Activated T-helper 2 cell treated with anti-CD3 and anti-CD28 coated beads, Interferon-gamma antibody, Interleukin-2, Interleukin-4, amounts not matched to agents 10 μg/mL and 5 μg/mL and 100 μg/mL, durations not matched to agents 14 hours and 24 hours and 36 hours (primary cell): ENCODE results near the gene MR1. TPM values are rescaled to one million over a fixed set of nuclear protein-coding genes. Genes with fewer than 3 reads are reported as not detected.
"Not testable (repeated sequence)": the region's sequence is repeated elsewhere in the genome, so short reads cannot be mapped to it uniquely, and the experiment has no call there.

Source experiments
- DNase-seq: peaks from one replicate; pipeline ENCODE4 v3.0.0; 2021; ENCODE audit warnings: low spot score
- H3K27ac Mint-ChIP-seq: one replicate; pipeline ENCODE4 v1.8.0; 2021; ENCODE audit warnings: mixed read lengths
- H3K27me3 Mint-ChIP-seq: one replicate; pipeline ENCODE4 v1.8.0; 2021; ENCODE audit warnings: low read depth, mixed read lengths
- H3K36me3 Mint-ChIP-seq: one replicate; pipeline ENCODE4 v1.8.0; 2021; ENCODE audit warnings: low read depth, mixed read lengths
- H3K4me1 Mint-ChIP-seq: one replicate; pipeline ENCODE4 v1.8.0; 2021; ENCODE audit warnings: low read depth, mixed read lengths
- H3K4me3 Mint-ChIP-seq: one replicate; pipeline ENCODE4 v1.8.0; 2021; ENCODE audit warnings: low read depth, mild to moderate bottlenecking, moderate library complexity, mixed read lengths
- H3K9me3 Mint-ChIP-seq: one replicate; pipeline ENCODE4 v1.8.0; 2021; ENCODE audit warnings: mixed read lengths
- intact Hi-C: fragments of 100-400 bp; cut with micrococcal nuclease; formaldehyde crosslinking; loops from one replicate; pipeline ENCODE4 v1.15.1; 2023
- total RNA-seq: library from RNA; stranded (reverse); gene quantifications from 2 replicates; pipeline ENCODE4 v1.2.3, GENCODE V29; 2022

The MR1 gene
- total RNA-seq, 1 donor from 2014 or later = 13.8 TPM

GRCh38 chr1:181036107-181036836 lies 2.5 kb downstream of the MR1 start:
- DNase-seq = no peak
- intact Hi-C loops = loop anchor here (10.0 kb wide), 1 partner anchor 151 kb away; no protein-coding TSS in a partner anchor
- no peaks in the 10 kb centered on the region for H3K9me3 Mint-ChIP-seq
- H3K27me3 Mint-ChIP-seq = no peaks in the 10 kb centered on the region
- H3K4me1 Mint-ChIP-seq = peaks cover 63% of the 10 kb centered on the region
- no peak overlapping the region for H3K27ac Mint-ChIP-seq
- peaks cover 29% of the 10 kb centered on the region for H3K36me3 Mint-ChIP-seq
- H3K4me3 Mint-ChIP-seq = peak overlapping the region; percentile 11

- intact Hi-C loops = loop anchor here (10.0 kb wide), 1 partner anchor 153 kb away; no protein-coding TSS in a partner anchor
- Mint-ChIP-seq H3K27me3 (no peaks in the 10 kb centered on the region), H3K9me3 (no peaks in the 10 kb centered on the region), H3K4me1 (peaks cover 68% of the 10 kb centered on the region), H3K27ac (no peak overlapping the region), H3K36me3 (peaks cover 29% of the 10 kb centered on the region), H3K4me3 (no peak overlapping the region)
- no peak for DNase-seq
Observed at GRCh38 chr1:181037386-181037785, 3.6 kb downstream of the MR1 start.

- no peak overlapping the region for H3K27ac Mint-ChIP-seq
- peaks cover 26% of the 10 kb centered on the region for H3K36me3 Mint-ChIP-seq
- H3K4me3 Mint-ChIP-seq = no peak overlapping the region
- H3K9me3 Mint-ChIP-seq = no peaks in the 10 kb centered on the region
- intact Hi-C loops = loop anchor here (1.0 to 10.0 kb wide), 4 partner anchors 18 to 154 kb away; no protein-coding TSS in a partner anchor
- peaks cover 65% of the 10 kb centered on the region for H3K4me1 Mint-ChIP-seq
- peak; percentile 56 for DNase-seq
- no peaks in the 10 kb centered on the region for H3K27me3 Mint-ChIP-seq
Observed at GRCh38 chr1:181038399-181038873, 4.7 kb downstream of the MR1 start.

- no peak overlapping the region for H3K27ac Mint-ChIP-seq
- H3K36me3 Mint-ChIP-seq = peaks cover 32% of the 10 kb centered on the region
- no peaks in the 10 kb centered on the region for H3K9me3 Mint-ChIP-seq
- no peaks in the 10 kb centered on the region for H3K27me3 Mint-ChIP-seq
- H3K4me1 Mint-ChIP-seq = peaks cover 68% of the 10 kb centered on the region
- DNase-seq = no peak
- intact Hi-C loops = no loop called here
- H3K4me3 Mint-ChIP-seq = no peak overlapping the region
Observed at GRCh38 chr1:181040284-181040865, 6.6 kb downstream of the MR1 start.

GRCh38 chr1:181043025-181043888 lies 9.5 kb downstream of the MR1 start:
- no peak for DNase-seq
- peaks cover 32% of the 10 kb centered on the region for H3K36me3 Mint-ChIP-seq
- no peaks in the 10 kb centered on the region for H3K9me3 Mint-ChIP-seq
- intact Hi-C loops = no loop called here
- no peak overlapping the region for H3K4me3 Mint-ChIP-seq
- no peaks in the 10 kb centered on the region for H3K27me3 Mint-ChIP-seq
- H3K4me1 Mint-ChIP-seq = peaks cover 43% of the 10 kb centered on the region
- H3K27ac Mint-ChIP-seq = peak overlapping the region; percentile 78

GRCh38 chr1:181044449-181044966 lies 10.7 kb downstream of the MR1 start:
- intact Hi-C loops = loop anchor here (2.0 kb wide), 1 partner anchor 34 kb away; no protein-coding TSS in a partner anchor
- DNase-seq = peak; percentile 37
- Mint-ChIP-seq H3K27ac (peak overlapping the region; percentile 93), H3K27me3 (no peaks in the 10 kb centered on the region), H3K9me3 (no peaks in the 10 kb centered on the region), H3K36me3 (peaks cover 25% of the 10 kb centered on the region), H3K4me1 (peaks cover 36% of the 10 kb centered on the region), H3K4me3 (peak overlapping the region; percentile 51)

GRCh38 chr1:181045946-181046345 lies 12.2 kb downstream of the MR1 start:
- not testable (repeated sequence) for H3K27me3 Mint-ChIP-seq, H3K9me3 Mint-ChIP-seq, DNase-seq, H3K4me3 Mint-ChIP-seq, H3K27ac Mint-ChIP-seq
- H3K4me1 Mint-ChIP-seq = peaks cover 28% of the 10 kb centered on the region
- peaks cover 25% of the 10 kb centered on the region for H3K36me3 Mint-ChIP-seq
- intact Hi-C loops = loop anchor here (2.0 kb wide), 1 partner anchor 33 kb away; no protein-coding TSS in a partner anchor

GRCh38 chr1:181049378-181049777 lies 15.6 kb downstream of the MR1 start:
- Mint-ChIP-seq H3K36me3 (peaks cover 37% of the 10 kb centered on the region), H3K27me3 (no peaks in the 10 kb centered on the region), H3K4me1 (peaks cover 8% of the 10 kb centered on the region), H3K27ac (no peak overlapping the region), H3K4me3 (no peak overlapping the region), H3K9me3 (no peaks in the 10 kb centered on the region)
- DNase-seq = no peak
- intact Hi-C loops = no loop called here

GRCh38 chr1:181050922-181051321 lies 17.1 kb downstream of the MR1 start:
- peaks cover 41% of the 10 kb centered on the region for H3K36me3 Mint-ChIP-seq
- H3K27me3 Mint-ChIP-seq = no peaks in the 10 kb centered on the region
- H3K27ac Mint-ChIP-seq = no peak overlapping the region
- intact Hi-C loops = no loop called here
- peaks cover 1% of the 10 kb centered on the region for H3K4me1 Mint-ChIP-seq
- no peak for DNase-seq
- H3K4me3 Mint-ChIP-seq = no peak overlapping the region
- no peaks in the 10 kb centered on the region for H3K9me3 Mint-ChIP-seq

- peaks cover 53% of the 10 kb centered on the region for H3K36me3 Mint-ChIP-seq
- no peak overlapping the region for H3K4me3 Mint-ChIP-seq
- H3K27me3 Mint-ChIP-seq = no peaks in the 10 kb centered on the region
- intact Hi-C loops = no loop called here
- H3K9me3 Mint-ChIP-seq = peaks cover 10% of the 10 kb centered on the region
- H3K27ac Mint-ChIP-seq = no peak overlapping the region
- peaks cover 5% of the 10 kb centered on the region for H3K4me1 Mint-ChIP-seq
- no peak for DNase-seq
Observed at GRCh38 chr1:181056560-181056959, 22.8 kb downstream of the MR1 start.

GRCh38 chr1:181057079-181057478 lies 23.3 kb downstream of the MR1 start:
- peaks cover 52% of the 10 kb centered on the region for H3K36me3 Mint-ChIP-seq
- intact Hi-C loops = no loop called here

GRCh38 chr1:181059435-181059834 lies 25.7 kb downstream of the MR1 start:
- peaks cover 10% of the 10 kb centered on the region for H3K9me3 Mint-ChIP-seq
- peaks cover 47% of the 10 kb centered on the region for H3K36me3 Mint-ChIP-seq
- no peak for DNase-seq
- H3K4me3 Mint-ChIP-seq = no peak overlapping the region
- no peaks in the 10 kb centered on the region for H3K27me3 Mint-ChIP-seq
- intact Hi-C loops = no loop called here
- no peak overlapping the region for H3K27ac Mint-ChIP-seq
- H3K4me1 Mint-ChIP-seq = peaks cover 22% of the 10 kb centered on the region

More at GRCh38 chr1:181057079-181057478, 23.3 kb downstream of the MR1 start:
- H3K9me3 Mint-ChIP-seq = peaks cover 10% of the 10 kb centered on the region
- no peak overlapping the region for H3K4me3 Mint-ChIP-seq
- no peak overlapping the region for H3K27ac Mint-ChIP-seq
- peaks cover 9% of the 10 kb centered on the region for H3K4me1 Mint-ChIP-seq
- no peak for DNase-seq
- H3K27me3 Mint-ChIP-seq = no peaks in the 10 kb centered on the region
